ENCODE results near the gene ALDH16A1.
A peak's percentile ranks its signal among the peaks of the same experiment; 100 is the strongest.

The ALDH16A1 gene

DNA sequence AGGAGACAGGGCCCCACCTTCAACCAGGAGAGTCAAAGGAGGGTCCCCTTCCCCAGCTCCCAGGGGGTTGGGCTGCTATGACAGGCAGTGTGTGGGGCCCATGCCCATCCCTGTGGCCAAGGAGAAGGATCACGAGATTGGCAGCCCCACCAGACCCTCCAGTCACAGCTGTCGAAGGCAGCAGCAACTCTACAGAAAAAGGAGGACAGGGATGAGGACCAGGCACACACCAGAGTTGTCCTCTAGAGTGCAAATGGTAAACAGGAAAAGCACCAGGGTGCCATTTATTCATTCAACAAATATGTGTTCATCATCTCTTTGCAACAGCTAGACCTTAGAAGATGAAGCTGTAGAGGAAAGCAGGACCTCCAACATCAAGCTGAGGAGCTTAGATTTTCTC, 33.9 kb upstream of the ALDH16A1 start:
- DNase-seq (ENCODE audit: low read depth), result no peak
- TF ChIP-seq, protein P1, sequence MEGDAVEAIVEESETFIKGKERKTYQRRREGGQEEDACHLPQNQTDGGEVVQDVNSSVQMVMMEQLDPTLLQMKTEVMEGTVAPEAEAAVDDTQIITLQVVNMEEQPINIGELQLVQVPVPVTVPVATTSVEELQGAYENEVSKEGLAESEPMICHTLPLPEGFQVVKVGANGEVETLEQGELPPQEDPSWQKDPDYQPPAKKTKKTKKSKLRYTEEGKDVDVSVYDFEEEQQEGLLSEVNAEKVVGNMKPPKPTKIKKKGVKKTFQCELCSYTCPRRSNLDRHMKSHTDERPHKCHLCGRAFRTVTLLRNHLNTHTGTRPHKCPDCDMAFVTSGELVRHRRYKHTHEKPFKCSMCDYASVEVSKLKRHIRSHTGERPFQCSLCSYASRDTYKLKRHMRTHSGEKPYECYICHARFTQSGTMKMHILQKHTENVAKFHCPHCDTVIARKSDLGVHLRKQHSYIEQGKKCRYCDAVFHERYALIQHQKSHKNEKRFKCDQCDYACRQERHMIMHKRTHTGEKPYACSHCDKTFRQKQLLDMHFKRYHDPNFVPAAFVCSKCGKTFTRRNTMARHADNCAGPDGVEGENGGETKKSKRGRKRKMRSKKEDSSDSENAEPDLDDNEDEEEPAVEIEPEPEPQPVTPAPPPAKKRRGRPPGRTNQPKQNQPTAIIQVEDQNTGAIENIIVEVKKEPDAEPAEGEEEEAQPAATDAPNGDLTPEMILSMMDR (IDR thresholded peaks at IDR 0.05; ENCODE audit: low read depth, low read length, missing control alignments), result no peak
- no peak overlapping the region for H3K4me3 ChIP-seq (ENCODE audit: low read depth, low read length)

DNA sequence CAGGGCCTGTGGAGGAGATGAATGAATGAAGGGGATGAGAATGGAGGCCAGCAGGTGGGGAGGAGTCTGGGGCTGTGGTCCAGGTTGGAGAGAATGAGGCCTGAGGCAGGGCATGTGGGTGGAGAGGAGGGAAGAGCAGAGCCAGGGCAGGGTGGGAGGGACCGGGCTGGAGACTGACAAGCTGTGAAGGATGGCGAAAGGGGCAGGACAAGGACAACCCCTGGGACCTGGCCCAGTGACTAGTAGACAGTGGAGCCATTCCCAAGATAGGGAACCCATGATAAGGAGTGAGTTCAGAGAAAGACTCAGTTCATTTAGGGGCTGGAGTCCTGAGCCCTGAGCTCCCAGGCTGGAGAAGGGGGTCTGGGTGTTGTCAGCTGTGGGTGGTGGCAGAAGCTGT, 32.8 kb upstream of the ALDH16A1 start:
- TF ChIP-seq, protein P1 (IDR thresholded peaks at IDR 0.05; ENCODE audit: low read depth, low read length, missing control alignments), result no peak
- DNase-seq (ENCODE audit: low read depth), result no peak
- no peak overlapping the region for H3K4me3 ChIP-seq (ENCODE audit: low read depth, low read length)

DNA sequence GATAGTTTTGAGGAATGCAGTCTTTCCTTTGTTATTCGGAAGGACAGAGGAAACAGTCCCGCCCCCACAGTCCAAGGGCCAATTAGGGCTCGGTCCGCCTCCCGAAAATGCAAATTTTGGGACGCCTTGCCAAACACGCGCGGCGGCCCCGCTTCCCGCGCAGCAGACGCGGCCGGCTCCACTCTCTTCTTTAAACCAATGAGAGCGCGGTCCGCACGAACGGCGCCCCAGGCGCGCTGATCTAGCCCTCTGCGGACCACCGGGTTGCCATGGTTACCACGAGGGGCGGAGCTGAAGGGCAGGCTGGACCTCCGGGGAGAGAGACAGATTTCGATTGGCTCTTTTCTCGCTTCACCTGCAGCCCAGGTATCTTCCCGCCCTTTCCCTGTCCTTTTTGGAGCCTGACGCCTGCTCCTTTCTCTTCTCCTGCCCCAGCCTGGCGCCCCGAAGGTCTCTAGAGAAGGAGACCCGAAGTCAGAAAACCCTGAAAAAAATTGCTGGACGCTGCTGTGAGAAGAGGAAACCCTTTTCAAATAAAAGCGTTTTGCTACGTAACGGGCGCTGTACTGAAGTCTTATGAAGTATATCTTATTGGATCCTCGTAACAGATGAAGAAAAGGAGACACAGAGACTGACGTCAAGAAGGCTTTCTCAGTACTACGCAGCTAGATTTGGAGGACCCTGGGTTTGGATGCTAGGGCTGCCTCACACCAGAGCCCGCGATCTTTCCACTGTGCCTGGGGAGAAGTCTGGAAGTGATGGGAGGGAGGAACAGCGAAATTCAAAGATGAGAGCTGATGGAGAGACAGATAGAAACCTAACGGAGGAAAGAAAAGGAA, 31.8 kb upstream of the ALDH16A1 start:
- no peak overlapping the region; the same call in 1 of the 2 replicates for H3K4me3 ChIP-seq (ENCODE audit: low read depth, low read length)
- TF ChIP-seq, protein P1 (IDR thresholded peaks at IDR 0.05; ENCODE audit: low read depth, low read length, missing control alignments), result no peak
- DNase-seq (ENCODE audit: low read depth), result no peak

DNA sequence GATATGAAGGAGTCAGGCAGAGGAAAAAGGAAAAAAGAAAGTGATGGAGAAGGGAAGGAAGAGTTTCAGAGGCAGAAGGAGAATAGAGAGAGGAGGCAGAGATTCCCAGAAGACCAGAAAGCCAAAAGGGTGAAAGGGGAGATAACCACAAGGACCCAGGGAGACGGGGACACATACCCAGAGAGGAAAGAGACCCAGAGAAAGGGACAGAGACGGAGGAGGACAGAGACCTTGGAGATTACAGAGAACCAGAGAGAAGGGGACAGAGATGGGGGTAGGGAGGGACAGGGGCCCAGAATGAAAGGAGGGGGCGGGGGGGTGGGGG, 31.2 kb upstream of the ALDH16A1 start:
- no peak for DNase-seq (ENCODE audit: low read depth)
- TF ChIP-seq, protein P1 (IDR thresholded peaks at IDR 0.05; ENCODE audit: low read depth, low read length, missing control alignments), result no peak
- H3K4me3 ChIP-seq (ENCODE audit: low read depth, low read length), result no peak overlapping the region

DNA sequence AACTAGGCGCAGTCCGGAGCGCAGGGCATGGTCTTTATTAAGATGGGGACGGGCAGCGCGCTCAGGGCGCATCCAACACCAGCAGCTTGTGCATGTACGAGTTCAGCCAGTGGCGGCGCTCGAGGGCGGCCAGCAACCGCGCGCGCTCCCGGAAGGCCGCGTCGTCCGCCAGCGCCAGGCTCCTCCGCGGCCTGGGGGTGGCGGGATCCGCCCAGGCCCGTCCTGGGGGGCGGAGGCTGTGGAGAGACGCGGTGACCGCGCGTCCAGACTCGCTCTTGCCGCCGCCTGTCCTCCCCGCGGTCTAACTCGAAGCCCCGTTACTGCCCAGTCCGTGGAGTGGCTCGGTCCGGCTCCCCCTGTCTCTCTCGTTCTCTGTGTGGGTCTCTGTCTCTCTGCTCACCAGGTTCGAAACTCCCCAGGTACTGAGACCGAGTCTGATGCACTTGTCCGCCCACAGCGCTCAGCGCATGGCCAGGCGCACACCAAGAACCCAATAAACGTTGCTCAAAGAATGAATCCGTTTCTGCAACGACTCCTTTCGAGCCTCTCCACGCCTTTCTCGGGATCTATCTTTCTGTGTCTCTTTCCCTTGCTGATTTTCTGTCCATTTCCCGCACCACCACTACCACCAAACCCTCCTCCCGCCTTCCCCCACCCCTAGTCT, 30.5 kb upstream of the ALDH16A1 start:
- TF ChIP-seq, protein P1 (IDR thresholded peaks at IDR 0.05; ENCODE audit: low read depth, low read length, missing control alignments), result peak; percentile 38
- no peak overlapping the region for H3K4me3 ChIP-seq (ENCODE audit: low read depth, low read length)
- DNase-seq (ENCODE audit: low read depth), result no peak

DNA sequence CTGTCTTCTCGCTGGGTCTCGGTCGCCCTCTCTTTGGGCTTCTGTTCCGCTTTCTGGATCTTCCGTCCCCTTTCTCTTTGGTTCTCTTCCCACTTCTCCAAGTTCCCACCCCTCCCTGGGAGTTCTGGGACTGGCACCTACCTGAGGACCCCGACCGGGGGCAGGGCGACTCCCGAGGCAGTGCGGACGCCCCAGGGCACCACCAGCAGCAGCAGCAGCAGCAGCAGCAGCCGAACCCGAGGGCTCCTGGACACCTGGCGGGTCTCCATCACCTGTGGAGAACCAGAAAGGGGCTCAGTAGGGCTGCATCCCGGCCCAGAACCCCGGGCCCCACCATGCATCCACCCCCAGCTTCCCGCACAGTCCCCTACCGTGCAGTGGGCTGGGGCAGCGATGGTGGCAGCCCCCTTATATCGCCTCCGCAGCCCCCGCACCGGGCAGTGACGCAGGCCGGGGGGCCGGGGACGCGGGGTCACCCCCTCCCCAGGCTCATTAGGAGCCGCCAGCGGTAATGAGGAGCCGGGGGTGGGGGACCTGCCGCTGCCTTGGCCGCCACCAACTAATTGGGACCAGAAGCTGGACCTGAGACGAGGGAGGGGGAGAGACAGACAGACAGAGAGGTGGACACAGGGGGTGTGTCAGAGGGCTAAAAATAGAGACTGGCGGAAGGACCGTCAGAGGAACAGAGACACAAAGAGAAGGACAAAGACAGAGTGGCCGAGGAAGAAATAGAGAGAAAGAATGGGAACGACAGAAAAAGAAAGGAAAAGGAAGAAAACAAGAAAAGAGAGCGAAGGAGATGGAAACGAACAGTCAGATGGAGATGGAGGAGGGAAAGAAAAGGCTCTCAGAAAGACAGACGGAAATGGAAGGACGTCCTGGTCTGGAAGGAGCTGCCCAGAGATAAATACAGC, 29.7 kb upstream of the ALDH16A1 start, which contains the start of gene PTH2:
Gene PTH2, minus strand, starts transcription at position 371 of the 914 bp plus-strand sequence. Its CDS starts 102 bp downstream, at position 269.
- TF ChIP-seq, protein P1 (IDR thresholded peaks at IDR 0.05; ENCODE audit: low read depth, low read length, missing control alignments), result no peak
- no peak for DNase-seq (ENCODE audit: low read depth)
- no peak within 1 kb of the TSS for H3K4me3 ChIP-seq (ENCODE audit: low read depth, low read length)
